ENCODE measurements around the gene SPOP. TPM values are rescaled to one million over a fixed set of nuclear protein-coding genes. Genes with fewer than 3 reads are reported as not detected.

The SPOP gene
- total RNA-seq, 4 donors from 2014 or later = 35.9 to 74.7 (median 47.3) TPM

GRCh38 chr17:49632201-49632600 lies 45.7 kb downstream of the SPOP start:
- WGBS, 2 donors = 66 to 77% methylated on average over 4 of the region's 4 CpGs
- H3K4me3 ChIP-seq (ENCODE audit: low read depth, poor library complexity, severe bottlenecking) = no peak overlapping the region
- no peak for TF ChIP-seq CTCF (IDR thresholded peaks at IDR 0.05)
- TF ChIP-seq POLR2A (IDR thresholded peaks at IDR 0.05) = no peak
- intact Hi-C loops (cut with DNase I; ENCODE audit: low total_unique reads) = no loop called here
- no peak for DNase-seq (ENCODE audit: low spot score in 2 of 2)

- H3K4me3 ChIP-seq (ENCODE audit: low read depth, poor library complexity, severe bottlenecking) = no peak overlapping the region
- DNase-seq (ENCODE audit: low spot score in 2 of 2) = no peak
- intact Hi-C loops (cut with DNase I; ENCODE audit: low total_unique reads) = no loop called here
- TF ChIP-seq POLR2A (IDR thresholded peaks at IDR 0.05) (no peak), CTCF (IDR thresholded peaks at IDR 0.05) (no peak)
- WGBS, 2 donors = 100% methylated on average over 1 of the region's 1 CpG
Measured at GRCh38 chr17:49631496-49631895, 46.4 kb downstream of the SPOP start.

- intact Hi-C loops (cut with DNase I; ENCODE audit: low total_unique reads) = no loop called here
- no peak for DNase-seq (ENCODE audit: low spot score in 2 of 2)
- 68 to 70% methylated on average over 6 of the region's 6 CpGs for WGBS, 2 donors
- TF ChIP-seq CTCF (IDR thresholded peaks at IDR 0.05) (no peak), POLR2A (IDR thresholded peaks at IDR 0.05) (no peak)
- H3K4me3 ChIP-seq (ENCODE audit: low read depth, poor library complexity, severe bottlenecking) = no peak overlapping the region
Measured at GRCh38 chr17:49630113-49630900, 47.6 kb downstream of the SPOP start.

- H3K4me3 ChIP-seq (ENCODE audit: low read depth, poor library complexity, severe bottlenecking) = no peak overlapping the region
- DNase-seq (ENCODE audit: low spot score in 2 of 2) = no peak
- TF ChIP-seq CTCF (IDR thresholded peaks at IDR 0.05) = no peak
- no peak for TF ChIP-seq POLR2A (IDR thresholded peaks at IDR 0.05)
- intact Hi-C loops (cut with DNase I; ENCODE audit: low total_unique reads) = no loop called here
Measured at GRCh38 chr17:49629447-49629846, 48.5 kb downstream of the SPOP start.

GRCh38 chr17:49624896-49625295 lies 53.0 kb downstream of the SPOP start:
- no peak overlapping the region for H3K4me3 ChIP-seq (ENCODE audit: low read depth, poor library complexity, severe bottlenecking)
- TF ChIP-seq CTCF (IDR thresholded peaks at IDR 0.05) (no peak), POLR2A (IDR thresholded peaks at IDR 0.05) (no peak)
- 49 to 55% methylated on average over 3 of the region's 3 CpGs for WGBS, 2 donors
- intact Hi-C loops (cut with DNase I; ENCODE audit: low total_unique reads) = no loop called here
- no peak for DNase-seq (ENCODE audit: low spot score in 2 of 2)
